RWPE1 (cell line): ENCODE measurements around the gene CLEC2D.

Source experiments
- CTCF ChIA-PET: fragments of 350-600 bp; sonication (Branson Sonifier 250); formaldehyde crosslinking; extraction: SDS; loops from one replicate; lab custom pipeline; 2021; lab: Yijun Ruan, JAX
- POLR2A ChIA-PET: fragments of 400-600 bp; formaldehyde crosslinking; extraction: SDS; loops from one replicate; lab custom pipeline; 2020; ENCODE audit warnings: antibody characterized with exemption; ENCODE audit not compliant: low non-redundant PET; lab: Yijun Ruan, JAX
- DNase-seq: peaks from one replicate; pipeline ENCODE4 v3.0.0; 2012; ENCODE audit warnings: low spot score
- H3K27ac ChIP-seq: fragments of 450-650 bp; 2 replicates; pipeline ENCODE4 v1.5.1; 2017
- CTCF ChIP-seq: fragments of 450-650 bp; conservative IDR thresholded peaks from 2 replicates; pipeline ENCODE4 v1.5.1; 2017; ENCODE audit warnings: low read depth, mild to moderate bottlenecking

CLEC2D gene

GRCh38 chr12:9706086-9706685 lies 36.7 kb downstream of the CLEC2D start:
- no peak for DNase-seq
- POLR2A ChIA-PET, result no interaction called here
- TF ChIP-seq CTCF, result no peak
- CTCF ChIA-PET, result interaction anchor here (1.1 kb wide), 1 partner anchor 67 kb away, joined by 3 read pairs; no protein-coding TSS in a partner anchor
- no peak overlapping the region for H3K27ac ChIP-seq

- H3K27ac ChIP-seq, result no peak overlapping the region
- POLR2A ChIA-PET, result no interaction called here
- DNase-seq, result no peak
- TF ChIP-seq CTCF, result no peak
- CTCF ChIA-PET, result interaction anchor here (0.7 to 1.1 kb wide), 2 partner anchors 31 to 68 kb away, joined by 3 read pairs; no protein-coding TSS in a partner anchor
Measured at GRCh38 chr12:9707356-9707755, 37.8 kb downstream of the CLEC2D start.

GRCh38 chr12:9707864-9708808 lies 38.6 kb downstream of the CLEC2D start:
- peak; percentile 45 for TF ChIP-seq CTCF
- H3K27ac ChIP-seq, result no peak overlapping the region
- ChIA-PET CTCF (interaction anchor here (0.5 to 1.1 kb wide), 12 partner anchors 9 to 626 kb away, joined by 3 to 6 read pairs (median 4); no protein-coding TSS in a partner anchor), POLR2A (no interaction called here)
- DNase-seq, result peak; percentile 34

- DNase-seq, result no peak
- ChIA-PET CTCF (interaction anchor here (0.5 to 1.1 kb wide), 11 partner anchors 10 to 627 kb away, joined by 3 to 6 read pairs (median 3); no protein-coding TSS in a partner anchor), POLR2A (no interaction called here)
- no peak overlapping the region for H3K27ac ChIP-seq
- TF ChIP-seq CTCF, result no peak
Measured at GRCh38 chr12:9708853-9709252, 39.3 kb downstream of the CLEC2D start.

- ChIA-PET POLR2A (no interaction called here), CTCF (interaction anchor here (0.7 kb wide), 1 partner anchor 137 kb away, joined by 3 read pairs; no protein-coding TSS in a partner anchor)
- H3K27ac ChIP-seq, result no peak overlapping the region
- no peak for TF ChIP-seq CTCF
- no peak for DNase-seq
Measured at GRCh38 chr12:9710584-9711375, 41.3 kb downstream of the CLEC2D start.
